PC-3 (cell line): Measurements from ENCODE around the gene ASH1L. TPM values are rescaled to one million over a fixed set of nuclear protein-coding genes. Genes with fewer than 3 reads are reported as not detected.
"Not testable (repeated sequence)": the region's sequence is repeated elsewhere in the genome, so short reads cannot be mapped to it uniquely, and the experiment has no call there.

Source experiments
- ATAC-seq: fragments of 200-7000 bp; cut with Tn5 transposase; 2 replicates; pipeline ENCODE4 v1.9.1; 2020; ENCODE audit warnings: mild to moderate bottlenecking, moderate library complexity
- BruUV-seq: library from RNA; stranded (reverse); fragments of 400-500 nt; replicated peaks from 2 replicates; lab custom pipeline; 2021; lab: Mats Ljungman, UMichigan
- CTCF ChIA-PET: fragments of 300-600 bp; sonication (Branson Sonifier 250); formaldehyde crosslinking; loops from one replicate; lab custom pipeline; 2022; ENCODE audit warnings: antibody characterized with exemption; lab: Charles Lee
- POLR2A ChIA-PET: fragments of 300-600 bp; sonication (Branson Sonifier 250); formaldehyde crosslinking; loops from one replicate; lab custom pipeline; 2022; ENCODE audit warnings: antibody characterized with exemption; ENCODE audit not compliant: unreplicated experiment; lab: Charles Lee
- DNase-seq: peaks from one replicate; pipeline ENCODE4 v3.0.0-alpha.2; 2015
- H2AFZ ChIP-seq: fragments of 300-600 bp; sonication (generic); 2 replicates; pipeline ENCODE4 v1.6.0; 2016; ENCODE audit warnings: antibody characterized with exemption, low read length
- H3F3A ChIP-seq: fragments of 300-600 bp; sonication (generic); one replicate; pipeline ENCODE4 v1.6.0; 2017; ENCODE audit warnings: antibody characterized with exemption, low read length, control low read depth, mild to moderate bottlenecking; ENCODE audit not compliant: unreplicated experiment
- H3K27ac ChIP-seq: fragments of 300-600 bp; sonication (generic); 2 replicates; pipeline ENCODE4 v1.5.1; 2016; ENCODE audit warnings: mild to moderate bottlenecking, low read length
- H3K27me3 ChIP-seq: fragments of 300-600 bp; sonication (generic); 2 replicates; pipeline ENCODE4 v1.6.1; 2016; ENCODE audit warnings: low read length, mixed read lengths
- H3K36me3 ChIP-seq: fragments of 300-600 bp; sonication (generic); 2 replicates; pipeline ENCODE4 v1.6.1; 2016; ENCODE audit warnings: low read depth, mixed run types, low read length, mixed read lengths
- H3K4me1 ChIP-seq: fragments of 300-600 bp; sonication (generic); 2 replicates; pipeline ENCODE4 v1.5.1; 2016; ENCODE audit warnings: low read length; ENCODE audit not compliant: insufficient read depth
- H3K4me2 ChIP-seq: fragments of 300-600 bp; sonication (generic); 2 replicates; pipeline ENCODE4 v1.6.0; 2016; ENCODE audit warnings: low read length
- H3K4me3 ChIP-seq: fragments of 300-600 bp; sonication (generic); 2 replicates; pipeline ENCODE4 v1.5.1; 2016; ENCODE audit warnings: mild to moderate bottlenecking, low read length, mixed read lengths
- H3K79me2 ChIP-seq: fragments of 300-600 bp; sonication (generic); 2 replicates; pipeline ENCODE4 v1.6.1; 2017; ENCODE audit warnings: low read length, mixed read lengths
- H3K9ac ChIP-seq: fragments of 300-600 bp; sonication (generic); 2 replicates; pipeline ENCODE4 v1.6.0; 2016; ENCODE audit warnings: mild to moderate bottlenecking, low read length
- H3K9me2 ChIP-seq: fragments of 300-600 bp; sonication (generic); replicated peaks from 2 replicates; pipeline ENCODE4 v1.6.1; 2016; ENCODE audit warnings: mixed run types, low read length, mixed read lengths
- H3K9me3 ChIP-seq: fragments of 300-600 bp; sonication (generic); 2 replicates; pipeline ENCODE4 v1.6.1; 2016; ENCODE audit warnings: low read length, mixed read lengths
- H4K20me1 ChIP-seq: fragments of 300-600 bp; sonication (generic); 2 replicates; pipeline ENCODE4 v1.6.1; 2016; ENCODE audit warnings: low read length, mixed read lengths
- CTCF ChIP-seq: fragments of 300-600 bp; sonication (generic); conservative IDR thresholded peaks from 2 replicates; pipeline ENCODE4 v1.5.1; 2017; ENCODE audit warnings: antibody characterized with exemption, low read depth, mild to moderate bottlenecking, low read length
- EZH2 ChIP-seq: fragments of 300-600 bp; sonication (generic); IDR thresholded peaks from one replicate; pipeline ENCODE4 v1.6.1; 2017; ENCODE audit warnings: antibody characterized with exemption, mild to moderate bottlenecking, low read length; ENCODE audit not compliant: unreplicated experiment
- EZH2phosphoT487 ChIP-seq: fragments of 300-600 bp; sonication (generic); IDR thresholded peaks from 2 replicates; pipeline ENCODE4 v1.6.1; 2018; ENCODE audit warnings: mild to moderate bottlenecking, antibody characterized with exemption, low read length, borderline replicate concordance
- intact Hi-C: fragments of 100-400 bp; cut with micrococcal nuclease; formaldehyde crosslinking; loops from 2 replicates; pipeline ENCODE4 v1.9.0; 2023
- total RNA-seq: library from RNA; depleted of rRNA; stranded (reverse); fragments of >200 nt; gene quantifications from 2 replicates; pipeline ENCODE4 v1.2.3, GENCODE V29; 2014

ASH1L gene
- total RNA-seq, 1 experiment from 2014 or later, result 27.6 TPM

DNA sequence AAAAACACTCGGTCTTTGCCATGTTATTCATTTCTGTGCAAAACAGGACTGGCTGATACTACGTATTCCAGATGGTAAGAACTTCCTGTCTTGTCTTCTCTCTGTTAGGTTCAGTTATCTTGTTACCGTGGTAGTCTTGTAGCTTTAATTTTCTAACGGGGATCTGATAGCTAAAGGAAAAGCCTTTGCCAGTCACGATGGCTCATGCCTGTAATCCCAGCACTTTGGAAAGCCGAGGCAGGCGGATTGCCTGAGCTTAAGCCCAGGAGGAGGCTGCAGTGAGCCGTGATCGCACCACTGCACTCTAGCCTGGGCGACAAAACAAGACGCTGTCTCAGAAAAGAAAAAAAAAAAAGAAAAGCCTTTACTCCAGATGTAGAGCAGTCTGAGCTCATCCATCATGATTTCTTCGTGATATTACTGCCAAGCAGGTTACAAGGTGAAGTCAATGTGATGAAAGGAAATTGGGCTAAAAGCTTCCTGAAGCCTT is 36.3 kb upstream of the ASH1L start:
- no peak overlapping the region for H3K4me2 ChIP-seq
- H3K27me3 ChIP-seq, result no peaks in the 10 kb centered on the region
- DNase-seq (no peak), ATAC-seq (no peak)
- ChIA-PET CTCF (no interaction called here), POLR2A (no interaction called here)
- no TSS peak for BruUV-seq
- H3K9me3 ChIP-seq, result no peaks in the 10 kb centered on the region
- intact Hi-C loops, result no loop called here
- TF ChIP-seq EZH2phosphoT487 (no peak), EZH2 (no peak)
- no peaks in the 10 kb centered on the region for H3F3A ChIP-seq
- H3K9me2 ChIP-seq, result no peaks in the 10 kb centered on the region
- no peaks in the 10 kb centered on the region for H4K20me1 ChIP-seq
- no peak overlapping the region for H2AFZ ChIP-seq
- no peak overlapping the region for H3K9ac ChIP-seq
- no peaks in the 10 kb centered on the region for H3K4me1 ChIP-seq
- no peak overlapping the region for H3K4me3 ChIP-seq
- H3K36me3 ChIP-seq, result no peaks in the 10 kb centered on the region
- H3K79me2 ChIP-seq, result no peaks in the 10 kb centered on the region
- no peak overlapping the region for H3K27ac ChIP-seq

GRCh38 chr1:155596864-155597263 is 34.3 kb upstream of the ASH1L start:
- no peaks in the 10 kb centered on the region for H3K27me3 ChIP-seq
- H2AFZ ChIP-seq, result no peak overlapping the region
- intact Hi-C loops, result no loop called here
- no peaks in the 10 kb centered on the region for H3K79me2 ChIP-seq
- BruUV-seq, result no TSS peak
- H3K36me3 ChIP-seq, result no peaks in the 10 kb centered on the region
- no peak overlapping the region for H3K9ac ChIP-seq
- H3K9me3 ChIP-seq, result no peaks in the 10 kb centered on the region
- ChIA-PET CTCF (no interaction called here), POLR2A (no interaction called here)
- H3K4me3 ChIP-seq, result no peak overlapping the region
- no peak overlapping the region for H3K27ac ChIP-seq
- no peak for DNase-seq
- H3K4me1 ChIP-seq, result no peaks in the 10 kb centered on the region
- TF ChIP-seq EZH2, result no peak
- TF ChIP-seq CTCF, result no peak
- no peak for TF ChIP-seq EZH2phosphoT487
- ATAC-seq, result no peak
- no peak overlapping the region for H3K4me2 ChIP-seq
- H4K20me1 ChIP-seq, result no peaks in the 10 kb centered on the region
- no peaks in the 10 kb centered on the region for H3F3A ChIP-seq
- H3K9me2 ChIP-seq, result no peaks in the 10 kb centered on the region

- BruUV-seq, DNase-seq, H3F3A ChIP-seq, H3K79me2 ChIP-seq, H4K20me1 ChIP-seq, H3K9me3 ChIP-seq, H3K27ac ChIP-seq, H3K4me1 ChIP-seq, intact Hi-C loops, H3K9ac ChIP-seq, H3K4me3 ChIP-seq, H3K9me2 ChIP-seq, POLR2A ChIA-PET, ATAC-seq, H3K27me3 ChIP-seq, H3K36me3 ChIP-seq, H2AFZ ChIP-seq, CTCF ChIA-PET, H3K4me2 ChIP-seq: not testable (repeated sequence)
These were observed 33.4 kb upstream of the ASH1L start for GRCh38 chr1:155595877-155596474.
